ENCODE measurements around the gene PLSCR4. TPM values are rescaled to one million over a fixed set of nuclear protein-coding genes. Genes with fewer than 3 reads are reported as not detected.

Gene PLSCR4
- total RNA-seq, 1 experiment from 2014 or later: 3.5 TPM

- no peaks in the 10 kb centered on the region for H3K27me3 ChIP-seq (ENCODE audit: control insufficient read depth, insufficient read depth, low read length)
- peaks cover 57% of the 10 kb centered on the region for H3K4me1 ChIP-seq (ENCODE audit: control insufficient read depth, insufficient read depth, low read length)
- H3K36me3 ChIP-seq (ENCODE audit: control insufficient read depth, insufficient read depth, low read length): no peaks in the 10 kb centered on the region
- in situ Hi-C loops (cut with HindIII; ENCODE audit: low pct_unique_long_range_greater_than_20kb, low sequenced_read_pairs): no loop called here
- ChIA-PET CTCF (interaction anchor here (0.9 to 1.5 kb wide), 2 partner anchors 37 to 87 kb away, joined by 4 to 6 read pairs; no protein-coding TSS in a partner anchor), POLR2A (no interaction called here)
- H3K4me3 ChIP-seq (ENCODE audit: low read depth in 2 of 2, low read length in 2 of 2): peak overlapping the region in 1 of 2 experiments; percentile 20; a peak in 2 of 4 replicates
- intact Hi-C loops (cut with micrococcal nuclease; ENCODE audit: unreplicated experiment): no loop called here
- peak overlapping the region; percentile 53 for H3K27ac ChIP-seq (ENCODE audit: low read length)
- H3K9me3 ChIP-seq (ENCODE audit: control insufficient read depth, insufficient read depth, low read depth, low read length): no peaks in the 10 kb centered on the region
- DNase-seq (ENCODE audit: low read depth, low spot score): no peak
- ATAC-seq: peak; percentile 81
- TF ChIP-seq CTCF (IDR thresholded peaks at IDR 0.05) (no peak), POLR2AphosphoS5 (IDR thresholded peaks at IDR 0.05; ENCODE audit: low read depth, low read length) (no peak), SIN3A (IDR thresholded peaks at IDR 0.05; ENCODE audit: borderline replicate concordance, insufficient read depth, low read depth, low read length) (no peak), TCF7L2 (IDR thresholded peaks at IDR 0.05; ENCODE audit: low read depth, low read length) (no peak)
- TF ChIP-seq, protein P1, sequence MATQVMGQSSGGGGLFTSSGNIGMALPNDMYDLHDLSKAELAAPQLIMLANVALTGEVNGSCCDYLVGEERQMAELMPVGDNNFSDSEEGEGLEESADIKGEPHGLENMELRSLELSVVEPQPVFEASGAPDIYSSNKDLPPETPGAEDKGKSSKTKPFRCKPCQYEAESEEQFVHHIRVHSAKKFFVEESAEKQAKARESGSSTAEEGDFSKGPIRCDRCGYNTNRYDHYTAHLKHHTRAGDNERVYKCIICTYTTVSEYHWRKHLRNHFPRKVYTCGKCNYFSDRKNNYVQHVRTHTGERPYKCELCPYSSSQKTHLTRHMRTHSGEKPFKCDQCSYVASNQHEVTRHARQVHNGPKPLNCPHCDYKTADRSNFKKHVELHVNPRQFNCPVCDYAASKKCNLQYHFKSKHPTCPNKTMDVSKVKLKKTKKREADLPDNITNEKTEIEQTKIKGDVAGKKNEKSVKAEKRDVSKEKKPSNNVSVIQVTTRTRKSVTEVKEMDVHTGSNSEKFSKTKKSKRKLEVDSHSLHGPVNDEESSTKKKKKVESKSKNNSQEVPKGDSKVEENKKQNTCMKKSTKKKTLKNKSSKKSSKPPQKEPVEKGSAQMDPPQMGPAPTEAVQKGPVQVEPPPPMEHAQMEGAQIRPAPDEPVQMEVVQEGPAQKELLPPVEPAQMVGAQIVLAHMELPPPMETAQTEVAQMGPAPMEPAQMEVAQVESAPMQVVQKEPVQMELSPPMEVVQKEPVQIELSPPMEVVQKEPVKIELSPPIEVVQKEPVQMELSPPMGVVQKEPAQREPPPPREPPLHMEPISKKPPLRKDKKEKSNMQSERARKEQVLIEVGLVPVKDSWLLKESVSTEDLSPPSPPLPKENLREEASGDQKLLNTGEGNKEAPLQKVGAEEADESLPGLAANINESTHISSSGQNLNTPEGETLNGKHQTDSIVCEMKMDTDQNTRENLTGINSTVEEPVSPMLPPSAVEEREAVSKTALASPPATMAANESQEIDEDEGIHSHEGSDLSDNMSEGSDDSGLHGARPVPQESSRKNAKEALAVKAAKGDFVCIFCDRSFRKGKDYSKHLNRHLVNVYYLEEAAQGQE (IDR thresholded peaks at IDR 0.05; ENCODE audit: insufficient read depth in 1 of 2, low read depth in 2 of 2, low read length in 1 of 2): no peak
- no TSS peak for BruUV-seq (replicated peaks)
Observed at GRCh38 chr3:146152834-146153233, 98.1 kb downstream of the PLSCR4 start.

GRCh38 chr3:146148468-146148931 lies 102.4 kb downstream of the PLSCR4 start:
- BruUV-seq (replicated peaks): no TSS peak
- Histone ChIP-seq H3K27me3 (ENCODE audit: control insufficient read depth, insufficient read depth, low read length) (no peaks in the 10 kb centered on the region), H3K4me3 (ENCODE audit: low read depth in 2 of 2, low read length in 2 of 2) (no peak overlapping the region), H3K27ac (ENCODE audit: low read length) (no peak overlapping the region; the same call in 1 of the 2 replicates), H3K4me1 (ENCODE audit: control insufficient read depth, insufficient read depth, low read length) (peaks cover 30% of the 10 kb centered on the region), H3K9me3 (ENCODE audit: control insufficient read depth, insufficient read depth, low read depth, low read length) (no peaks in the 10 kb centered on the region), H3K36me3 (ENCODE audit: control insufficient read depth, insufficient read depth, low read length) (no peaks in the 10 kb centered on the region)
- TF ChIP-seq POLR2AphosphoS5 (IDR thresholded peaks at IDR 0.05; ENCODE audit: low read depth, low read length): no peak
- peak; percentile 58; the same call in 1 of the 2 replicates for TF ChIP-seq CTCF (IDR thresholded peaks at IDR 0.05)
- CTCF ChIA-PET: no interaction called here
- intact Hi-C loops (cut with micrococcal nuclease; ENCODE audit: unreplicated experiment) (no loop called here), in situ Hi-C loops (cut with HindIII; ENCODE audit: low pct_unique_long_range_greater_than_20kb, low sequenced_read_pairs) (no loop called here)
- POLR2A ChIA-PET: no interaction called here
- DNase-seq (ENCODE audit: low read depth, low spot score) (no peak), ATAC-seq (no peak)
